SK-N-MC (cell line): Measurements from ENCODE around the gene TASP1.

Source experiments
- EZH2 ChIP-seq: fragments of 200-600 bp; sonication (generic); IDR thresholded peaks from one replicate; pipeline ENCODE4 v1.6.1; 2017; ENCODE audit warnings: antibody characterized with exemption
- FOXP2 ChIP-seq: optimal IDR thresholded peaks from 2 replicates; pipeline ENCODE3; 2011; ENCODE audit warnings: mild to moderate bottlenecking, moderate library complexity; ENCODE audit not compliant: insufficient read depth; ENCODE audit errors: extremely low read length, control extremely low read depth
- POLR2AphosphoS5 ChIP-seq: IDR thresholded peaks from 2 replicates; pipeline ENCODE4 v1.6.1; 2012; ENCODE audit warnings: mild to moderate bottlenecking, low read depth, low read length, borderline replicate concordance

DNA sequence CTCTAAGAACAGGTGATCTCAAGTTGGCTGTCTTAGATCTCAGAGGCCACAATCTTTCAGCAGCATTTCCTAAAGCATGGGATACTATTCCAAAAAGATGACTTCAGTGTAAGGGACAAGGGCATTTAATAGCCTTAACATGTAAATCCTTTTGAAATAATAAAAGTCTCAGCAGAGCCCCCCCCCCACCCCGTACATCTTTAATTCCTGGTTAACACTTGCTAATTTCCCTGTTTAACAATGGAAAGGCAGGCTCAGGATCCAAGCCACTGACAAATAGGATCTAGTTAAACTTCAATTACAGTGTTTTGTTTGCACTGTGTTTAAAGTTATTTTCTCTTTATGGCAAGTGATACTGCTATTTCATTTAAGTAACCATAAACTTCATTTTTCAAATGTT, 12.0 kb downstream of the TASP1 start:
- TF ChIP-seq POLR2AphosphoS5 (no peak), EZH2 (no peak), FOXP2 (no peak)
